OCI-LY1 (cell line): ENCODE data around the gene B3GALNT2.

Experiments used
- EZH2 ChIP-seq: fragments of 200-600 bp; sonication (generic), shearing (Covaris generic); IDR thresholded peaks from 2 replicates; pipeline ENCODE4 v1.8.0; 2017; ENCODE audit warnings: borderline replicate concordance, mixed run types, mild to moderate bottlenecking, antibody characterized with exemption, low read length, moderate library complexity, mixed read lengths
- TF ChIP-seq, protein P1 (sequence below): fragments of 200-600 bp; sonication (generic), shearing (Covaris generic); IDR thresholded peaks from 2 replicates; pipeline ENCODE4 v1.5.1; 2017; ENCODE audit warnings: mild to moderate bottlenecking, antibody characterized with exemption, low read length, moderate library complexity, mixed read lengths

DNA sequence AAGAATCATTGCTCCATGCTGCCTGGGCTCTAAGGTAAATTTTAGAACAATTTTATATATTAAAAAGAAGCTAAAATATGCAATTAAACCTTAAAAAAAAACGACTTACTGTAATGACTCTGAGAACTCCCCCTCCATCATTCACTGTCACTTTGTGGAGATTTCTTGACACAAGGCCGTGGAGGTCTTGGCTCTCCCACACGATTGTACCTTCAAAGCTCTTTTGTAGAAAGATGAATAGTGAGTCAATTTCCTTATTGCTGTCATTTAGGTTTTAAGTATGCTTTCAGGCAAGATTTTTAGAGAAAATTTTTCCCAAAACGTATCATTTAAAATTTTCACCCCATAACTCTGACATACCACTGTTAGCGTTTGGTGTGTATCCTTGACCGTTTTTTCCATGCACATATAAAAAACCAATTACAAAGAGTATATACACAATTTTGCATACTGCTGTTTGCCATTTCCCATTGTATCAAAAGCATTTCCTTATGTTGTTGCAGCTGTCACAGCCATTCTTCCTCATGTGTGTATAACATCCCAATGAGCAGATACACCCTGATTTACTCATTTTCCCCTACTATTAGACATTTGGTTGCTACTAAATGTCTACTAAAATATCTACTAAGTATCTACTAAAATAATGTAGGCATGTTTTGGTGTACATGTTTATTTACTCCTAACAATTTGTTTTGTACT, 33.4 kb downstream of the B3GALNT2 start:
- TF ChIP-seq, protein P1, sequence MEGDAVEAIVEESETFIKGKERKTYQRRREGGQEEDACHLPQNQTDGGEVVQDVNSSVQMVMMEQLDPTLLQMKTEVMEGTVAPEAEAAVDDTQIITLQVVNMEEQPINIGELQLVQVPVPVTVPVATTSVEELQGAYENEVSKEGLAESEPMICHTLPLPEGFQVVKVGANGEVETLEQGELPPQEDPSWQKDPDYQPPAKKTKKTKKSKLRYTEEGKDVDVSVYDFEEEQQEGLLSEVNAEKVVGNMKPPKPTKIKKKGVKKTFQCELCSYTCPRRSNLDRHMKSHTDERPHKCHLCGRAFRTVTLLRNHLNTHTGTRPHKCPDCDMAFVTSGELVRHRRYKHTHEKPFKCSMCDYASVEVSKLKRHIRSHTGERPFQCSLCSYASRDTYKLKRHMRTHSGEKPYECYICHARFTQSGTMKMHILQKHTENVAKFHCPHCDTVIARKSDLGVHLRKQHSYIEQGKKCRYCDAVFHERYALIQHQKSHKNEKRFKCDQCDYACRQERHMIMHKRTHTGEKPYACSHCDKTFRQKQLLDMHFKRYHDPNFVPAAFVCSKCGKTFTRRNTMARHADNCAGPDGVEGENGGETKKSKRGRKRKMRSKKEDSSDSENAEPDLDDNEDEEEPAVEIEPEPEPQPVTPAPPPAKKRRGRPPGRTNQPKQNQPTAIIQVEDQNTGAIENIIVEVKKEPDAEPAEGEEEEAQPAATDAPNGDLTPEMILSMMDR = no peak
- no peak for TF ChIP-seq EZH2
